Measurements from ENCODE around the gene MISP. TPM values are rescaled to one million over a fixed set of nuclear protein-coding genes. Genes with fewer than 3 reads are reported as not detected.

Gene MISP
- total RNA-seq, 2 experiments from 2014 or later: not detected

DNA sequence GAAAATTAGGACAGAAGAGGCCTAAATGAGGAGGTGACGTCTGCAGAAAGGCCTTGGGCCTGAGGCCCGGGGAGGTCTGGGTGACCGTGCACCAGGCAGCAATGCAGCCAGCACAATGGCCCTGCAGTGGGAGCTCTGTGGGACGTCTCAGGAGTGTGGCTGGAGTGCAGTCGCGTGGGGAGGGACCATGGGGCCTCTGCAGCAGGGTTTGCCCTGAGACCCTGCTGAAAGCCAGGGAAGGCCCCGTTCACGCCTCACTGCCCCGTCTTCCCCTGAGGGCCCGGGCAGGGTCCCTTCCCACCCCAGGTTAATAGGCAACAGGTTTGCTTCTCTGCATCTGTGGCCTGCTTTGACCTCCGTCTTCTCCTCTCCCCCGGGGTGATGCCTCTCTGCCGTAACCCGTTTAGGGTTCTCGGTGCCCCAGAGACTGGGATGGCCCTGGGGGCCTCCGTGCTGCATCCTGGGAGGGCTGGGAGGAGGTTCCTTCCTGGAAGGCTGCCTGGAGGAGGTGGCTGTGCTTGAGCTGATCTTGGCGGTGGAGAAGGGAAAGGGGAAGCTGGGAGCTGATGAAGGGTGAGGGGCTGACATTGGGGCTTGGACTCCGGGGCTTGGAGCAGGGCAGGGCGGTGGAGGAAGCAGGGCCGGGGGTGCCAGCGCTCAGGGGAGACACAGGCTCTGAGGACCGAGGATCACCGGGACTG lies 32.5 kb upstream of the MISP start:
- ATAC-seq (ENCODE audit: poor library complexity): no peak
- peaks cover 0 to 43% of the 10 kb centered on the region in 2 experiments for H3K9me3 ChIP-seq (ENCODE audit: control insufficient read depth in 1 of 2, insufficient read depth in 1 of 2, low read length in 2 of 2)
- no peaks in the 10 kb centered on the region for H3K9me3 Mint-ChIP-seq
- ChIA-PET POLR2A (no interaction called here), CTCF (interaction anchor here (0.5 kb wide), 1 partner anchor 68 kb away, joined by 4 read pairs; no protein-coding TSS in a partner anchor)
- peaks cover 32% of the 10 kb centered on the region for H3K27me3 Mint-ChIP-seq
- DNase-seq: no peak
- H3K4me3 ChIP-seq (ENCODE audit: low read length): no peak overlapping the region
- H3K4me3 Mint-ChIP-seq: no peak overlapping the region
- no peaks in the 10 kb centered on the region for H3K36me3 ChIP-seq (ENCODE audit: insufficient read depth, low read length)
- peaks cover 3% of the 10 kb centered on the region for H3K4me1 ChIP-seq (ENCODE audit: insufficient read depth, low read length)
- no peaks in the 10 kb centered on the region for H3K4me1 Mint-ChIP-seq (ENCODE audit: low read depth)
- TF ChIP-seq, protein P1, sequence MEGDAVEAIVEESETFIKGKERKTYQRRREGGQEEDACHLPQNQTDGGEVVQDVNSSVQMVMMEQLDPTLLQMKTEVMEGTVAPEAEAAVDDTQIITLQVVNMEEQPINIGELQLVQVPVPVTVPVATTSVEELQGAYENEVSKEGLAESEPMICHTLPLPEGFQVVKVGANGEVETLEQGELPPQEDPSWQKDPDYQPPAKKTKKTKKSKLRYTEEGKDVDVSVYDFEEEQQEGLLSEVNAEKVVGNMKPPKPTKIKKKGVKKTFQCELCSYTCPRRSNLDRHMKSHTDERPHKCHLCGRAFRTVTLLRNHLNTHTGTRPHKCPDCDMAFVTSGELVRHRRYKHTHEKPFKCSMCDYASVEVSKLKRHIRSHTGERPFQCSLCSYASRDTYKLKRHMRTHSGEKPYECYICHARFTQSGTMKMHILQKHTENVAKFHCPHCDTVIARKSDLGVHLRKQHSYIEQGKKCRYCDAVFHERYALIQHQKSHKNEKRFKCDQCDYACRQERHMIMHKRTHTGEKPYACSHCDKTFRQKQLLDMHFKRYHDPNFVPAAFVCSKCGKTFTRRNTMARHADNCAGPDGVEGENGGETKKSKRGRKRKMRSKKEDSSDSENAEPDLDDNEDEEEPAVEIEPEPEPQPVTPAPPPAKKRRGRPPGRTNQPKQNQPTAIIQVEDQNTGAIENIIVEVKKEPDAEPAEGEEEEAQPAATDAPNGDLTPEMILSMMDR (IDR thresholded peaks at IDR 0.05): no peak
- peaks cover 19 to 20% of the 10 kb centered on the region in 2 experiments for H3K27me3 ChIP-seq (ENCODE audit: control insufficient read depth in 1 of 2, insufficient read depth in 2 of 2, low read length in 2 of 2)
- H3K27ac Mint-ChIP-seq: no peak overlapping the region
- intact Hi-C loops (cut with DNase I, micrococcal nuclease): no loop called here
- no peak overlapping the region for H3K27ac ChIP-seq (ENCODE audit: low read depth in 1 of 2, low read length in 2 of 2)
- no peaks in the 10 kb centered on the region for H3K36me3 Mint-ChIP-seq (ENCODE audit: low read depth)

DNA sequence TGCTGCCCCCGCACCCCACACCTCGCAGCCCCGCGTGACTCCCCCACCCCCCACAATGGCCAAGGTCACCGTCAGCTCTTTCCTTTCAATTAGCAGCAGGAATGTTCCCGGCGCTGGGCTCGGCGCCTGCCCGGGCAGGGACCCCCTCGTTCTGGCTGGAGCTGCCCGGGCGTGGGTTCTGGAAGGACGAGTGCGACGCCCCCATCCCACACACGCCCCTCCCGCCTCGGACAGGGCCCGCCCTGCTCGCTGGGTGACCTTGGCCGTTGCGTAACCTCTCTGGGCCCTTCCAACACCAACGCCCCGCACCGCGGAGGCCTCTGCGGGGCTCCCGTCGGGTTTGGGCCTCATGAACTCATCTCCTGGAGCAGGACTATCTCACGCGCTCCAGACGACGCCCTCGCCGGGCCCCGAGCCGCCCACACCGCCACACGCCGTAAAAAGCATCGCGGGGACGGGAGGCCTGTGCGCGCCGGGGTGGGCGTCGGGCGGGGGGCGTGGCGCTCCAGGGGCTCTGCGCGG lies 31.9 kb upstream of the MISP start:
- ChIA-PET CTCF (interaction anchor here (0.5 kb wide), 1 partner anchor 69 kb away, joined by 4 read pairs; no protein-coding TSS in a partner anchor), POLR2A (no interaction called here)
- Mint-ChIP-seq H3K36me3 (ENCODE audit: low read depth) (no peaks in the 10 kb centered on the region), H3K9me3 (no peaks in the 10 kb centered on the region), H3K27ac (no peak overlapping the region), H3K4me1 (ENCODE audit: low read depth) (no peaks in the 10 kb centered on the region), H3K4me3 (no peak overlapping the region), H3K27me3 (peaks cover 39% of the 10 kb centered on the region)
- Histone ChIP-seq H3K36me3 (ENCODE audit: insufficient read depth, low read length) (no peaks in the 10 kb centered on the region), H3K4me1 (ENCODE audit: insufficient read depth, low read length) (peaks cover 3% of the 10 kb centered on the region), H3K9me3 (ENCODE audit: control insufficient read depth in 1 of 2, insufficient read depth in 1 of 2, low read length in 2 of 2) (peaks cover 0 to 43% of the 10 kb centered on the region in 2 experiments), H3K27ac (ENCODE audit: low read depth in 1 of 2, low read length in 2 of 2) (no peak overlapping the region), H3K27me3 (ENCODE audit: control insufficient read depth in 1 of 2, insufficient read depth in 2 of 2, low read length in 2 of 2) (peaks cover 19 to 20% of the 10 kb centered on the region in 2 experiments), H3K4me3 (ENCODE audit: low read length) (no peak overlapping the region)
- no peak for ATAC-seq (ENCODE audit: poor library complexity)
- intact Hi-C loops (cut with DNase I, micrococcal nuclease): no loop called here
- no peak for DNase-seq
- TF ChIP-seq, protein P1 (IDR thresholded peaks at IDR 0.05): no peak

DNA sequence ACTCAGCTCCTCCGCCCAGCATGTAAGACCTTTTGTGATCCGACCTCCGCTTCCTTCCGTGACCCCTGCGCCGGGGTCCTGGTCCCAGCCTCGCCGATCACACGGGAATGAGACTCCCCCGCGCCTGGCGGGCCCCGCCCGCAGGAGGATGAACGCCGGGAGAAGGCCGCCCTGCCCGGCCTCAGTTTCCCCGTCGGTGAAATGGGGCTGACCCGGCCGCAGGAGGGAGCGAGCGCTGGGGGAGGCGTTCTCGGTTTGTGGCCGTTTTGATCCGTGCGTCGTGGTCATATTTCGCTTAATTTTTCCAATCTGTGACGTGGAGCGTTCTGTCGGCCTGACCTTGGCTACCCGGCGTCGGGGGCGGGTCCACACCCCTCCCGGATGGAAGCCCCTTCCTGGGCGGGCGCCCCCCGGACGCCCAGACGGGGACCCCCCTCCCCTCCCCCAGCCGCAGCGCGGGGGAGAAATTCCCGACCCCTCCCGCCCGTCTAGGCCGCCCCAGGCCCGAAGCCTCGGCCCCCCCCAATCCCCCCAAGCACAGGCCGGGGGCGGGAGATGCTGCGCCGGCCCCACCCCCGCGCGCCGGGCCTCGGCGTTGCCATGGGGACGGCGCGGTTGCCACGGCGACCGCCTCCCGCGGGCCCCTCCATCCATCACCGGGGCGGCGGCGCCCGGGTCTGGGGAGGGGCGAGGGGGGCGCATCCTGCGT lies 31.1 kb upstream of the MISP start:
- Histone ChIP-seq H3K27me3 (ENCODE audit: control insufficient read depth in 1 of 2, insufficient read depth in 2 of 2, low read length in 2 of 2) (peaks cover 19 to 20% of the 10 kb centered on the region in 2 experiments), H3K4me1 (ENCODE audit: insufficient read depth, low read length) (peaks cover 3% of the 10 kb centered on the region), H3K4me3 (ENCODE audit: low read length) (no peak overlapping the region), H3K27ac (ENCODE audit: low read depth in 1 of 2, low read length in 2 of 2) (no peak overlapping the region), H3K9me3 (ENCODE audit: control insufficient read depth in 1 of 2, insufficient read depth in 1 of 2, low read length in 2 of 2) (peaks cover 0 to 43% of the 10 kb centered on the region in 2 experiments), H3K36me3 (ENCODE audit: insufficient read depth, low read length) (no peaks in the 10 kb centered on the region)
- H3K4me1 Mint-ChIP-seq (ENCODE audit: low read depth): no peaks in the 10 kb centered on the region
- H3K27ac Mint-ChIP-seq: no peak overlapping the region
- H3K4me3 Mint-ChIP-seq: no peak overlapping the region
- peaks cover 39% of the 10 kb centered on the region for H3K27me3 Mint-ChIP-seq
- H3K36me3 Mint-ChIP-seq (ENCODE audit: low read depth): no peaks in the 10 kb centered on the region
- ATAC-seq (ENCODE audit: poor library complexity) (no peak), DNase-seq (no peak)
- intact Hi-C loops (cut with DNase I, micrococcal nuclease): no loop called here
- TF ChIP-seq, protein P1 (IDR thresholded peaks at IDR 0.05): no peak
- POLR2A ChIA-PET: no interaction called here
- no peaks in the 10 kb centered on the region for H3K9me3 Mint-ChIP-seq
- CTCF ChIA-PET: no interaction called here

Measured in CD4-positive, alpha-beta T cell (primary cell).